ENCODE measurements around the gene PCDH9.
"Not testable (repeated sequence)": the region's sequence is repeated elsewhere in the genome, so short reads cannot be mapped to it uniquely, and the experiment has no call there.

The PCDH9 gene

DNA sequence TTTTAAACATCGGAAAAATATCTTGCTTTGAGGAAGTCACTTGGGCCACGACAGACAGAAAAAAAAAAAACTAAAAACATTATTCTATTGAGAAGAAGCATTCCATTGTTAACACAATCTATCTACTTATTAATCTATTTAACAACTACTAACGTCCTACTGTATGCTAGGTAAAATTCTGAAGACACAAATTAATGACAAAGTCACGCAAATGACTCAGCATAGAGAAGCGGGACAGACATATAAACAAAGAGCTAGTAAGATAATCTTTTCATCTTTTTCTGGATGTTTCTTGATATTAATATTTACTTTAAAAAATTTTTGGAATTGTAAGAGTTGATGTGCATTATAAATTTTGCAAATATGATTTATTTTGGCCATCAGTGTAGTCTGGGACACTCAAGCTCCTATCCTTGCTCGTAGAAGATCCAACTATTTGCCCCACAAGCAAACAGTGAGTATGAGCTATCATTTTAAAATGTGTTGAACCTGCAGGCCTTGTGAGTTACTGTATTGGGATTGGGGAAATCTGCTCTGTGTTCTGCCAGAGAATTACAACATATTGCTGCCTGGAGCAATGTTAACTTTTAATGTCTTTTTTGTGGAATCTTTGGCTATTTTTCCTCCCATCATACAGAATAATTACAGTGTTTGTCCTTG, 109.1 kb downstream of the PCDH9 start:
- no peak for DNase-seq

DNA sequence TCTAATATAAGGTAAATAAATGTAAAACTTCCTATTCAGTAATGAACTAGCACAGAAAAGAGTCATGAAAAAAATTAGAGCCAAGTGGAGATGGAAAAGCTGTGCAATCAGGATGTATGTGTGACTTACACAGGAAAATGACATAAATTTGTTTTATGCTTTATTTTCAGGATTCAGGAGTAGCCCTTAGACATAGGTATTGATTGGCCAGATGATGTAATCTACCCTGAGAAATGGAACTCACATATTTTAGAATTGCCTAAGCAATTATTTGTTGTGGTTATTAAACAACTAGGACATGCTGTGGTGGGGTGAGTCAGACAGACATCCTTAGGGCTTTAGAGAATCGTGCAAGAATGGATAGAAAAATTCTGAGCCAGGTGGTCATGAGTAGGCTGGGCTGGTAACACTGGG, 110.6 kb downstream of the PCDH9 start:
- DNase-seq = no peak

DNA sequence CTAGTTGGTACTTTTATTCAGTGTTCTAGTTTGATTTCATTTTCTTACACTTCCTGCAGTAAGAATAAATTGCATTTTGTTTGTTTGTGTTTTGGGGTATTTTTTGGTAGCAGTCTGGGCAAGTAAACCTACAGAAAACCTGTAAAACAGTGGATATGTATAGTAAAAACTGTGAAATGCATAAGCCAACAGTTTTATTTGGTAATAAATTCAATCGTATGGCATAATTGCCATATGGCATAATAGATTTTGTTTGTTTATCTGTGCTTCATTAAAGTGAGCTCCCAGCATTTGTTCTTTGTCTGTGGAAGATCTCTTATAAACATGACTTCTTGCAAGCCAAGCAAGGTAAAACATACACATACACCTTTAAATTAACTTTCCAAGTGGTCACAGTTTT, 111.9 kb downstream of the PCDH9 start:
- DNase-seq = no peak

DNA sequence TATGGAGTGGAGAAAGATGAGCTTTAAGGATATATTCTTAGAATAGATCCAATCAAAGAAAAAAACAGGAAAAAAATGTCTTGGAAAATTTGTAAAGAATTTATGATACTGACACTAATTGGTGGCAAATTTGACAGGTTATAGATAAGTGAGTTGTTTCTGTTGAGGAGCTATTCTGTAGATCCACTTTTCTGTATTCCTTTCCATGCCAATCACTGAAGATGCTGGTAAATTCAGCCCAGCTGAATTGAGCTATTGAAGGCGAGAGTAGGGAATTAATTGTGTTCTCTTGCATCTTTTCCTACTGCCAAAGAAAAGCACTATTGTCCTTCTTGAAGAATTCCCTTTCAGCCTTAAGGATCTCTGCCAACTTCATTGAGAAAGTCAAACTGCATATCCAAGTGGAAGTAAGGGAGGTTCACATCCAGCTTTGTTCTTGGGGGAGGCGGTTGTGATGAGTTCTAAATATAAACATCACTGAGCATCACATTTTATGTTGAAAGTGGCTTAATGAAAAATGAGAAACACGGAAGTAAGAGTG, 113.1 kb downstream of the PCDH9 start:
- no peak for DNase-seq

DNA sequence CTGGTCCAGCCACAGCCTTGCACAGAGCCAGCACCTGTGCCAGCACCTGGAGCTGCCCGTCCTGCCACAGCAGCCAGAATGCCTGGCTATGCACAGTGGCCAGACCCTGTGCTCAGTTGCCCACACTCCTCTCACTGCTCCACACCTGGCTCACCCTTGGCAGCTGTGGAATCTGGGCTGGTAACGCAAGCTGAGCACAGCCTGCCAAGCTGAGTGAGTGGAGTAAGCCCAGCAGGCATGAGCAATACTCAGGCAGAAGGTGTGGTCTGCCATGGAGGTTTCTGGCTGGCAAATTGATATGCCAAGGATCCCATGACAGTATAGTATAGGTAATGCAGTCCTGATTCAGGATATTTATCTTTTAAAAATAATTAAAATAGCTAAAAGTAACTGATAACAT, 122.2 kb downstream of the PCDH9 start:
- DNase-seq = no peak

GRCh38 chr13:67106502-67107057, 123.6 kb downstream of the PCDH9 start:
- DNase-seq = no peak

DNA sequence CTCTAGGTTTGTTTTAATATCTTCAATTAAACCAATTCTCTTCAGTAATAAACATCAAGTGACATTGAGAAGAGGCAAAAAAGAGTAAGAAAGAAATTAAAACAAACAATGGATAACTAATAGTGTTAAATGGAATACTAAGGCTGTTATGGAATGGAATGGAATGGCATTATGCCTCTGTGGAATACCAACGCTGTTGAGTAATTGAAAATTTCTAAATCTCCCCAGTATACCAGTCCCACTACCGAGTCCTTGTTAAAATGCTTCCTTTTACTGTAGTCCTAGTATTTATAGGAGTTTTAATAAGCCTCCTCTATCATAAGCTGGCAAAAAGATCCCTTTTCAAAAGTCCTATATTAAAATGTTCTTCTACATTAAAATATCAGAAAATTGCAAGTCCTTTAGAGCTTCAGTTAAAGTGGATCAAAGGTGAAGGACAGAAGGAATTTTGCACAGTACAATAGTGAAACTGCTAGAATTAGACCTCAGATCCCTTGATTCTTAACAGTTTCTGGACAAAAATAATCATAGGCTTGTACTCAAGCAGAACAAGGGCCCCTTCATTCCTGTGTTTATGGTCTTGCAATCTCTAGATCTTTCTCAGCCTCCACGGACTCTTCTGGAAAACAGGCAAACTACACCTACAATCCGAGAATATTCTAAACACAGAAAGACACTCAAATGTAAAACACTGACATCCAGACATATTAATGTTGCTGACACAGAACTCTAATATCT, 128.2 kb downstream of the PCDH9 start:
- no peak for DNase-seq

DNA sequence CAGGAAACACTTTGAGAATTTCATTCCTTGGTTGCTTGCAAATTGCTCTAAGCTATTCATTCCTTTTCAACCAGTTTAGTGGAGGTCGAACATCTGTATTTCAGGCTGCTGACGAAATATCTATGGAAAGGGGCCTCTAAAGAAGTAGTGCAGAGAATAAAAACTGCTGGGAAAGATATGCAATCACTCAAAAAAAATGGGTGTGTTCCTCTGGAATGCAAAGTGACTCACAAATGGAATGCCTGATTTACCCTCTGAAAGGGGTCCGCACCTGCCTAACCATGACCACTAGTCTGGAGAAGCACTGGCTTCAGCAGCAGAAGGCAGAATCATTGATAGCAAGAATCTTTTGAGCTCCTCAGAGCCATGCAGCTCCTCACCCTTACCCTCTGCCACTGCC, 129.4 kb downstream of the PCDH9 start:
- DNase-seq = no peak

- DNase-seq = no peak
These were observed 130.6 kb downstream of the PCDH9 start for GRCh38 chr13:67099494-67099893.

DNA sequence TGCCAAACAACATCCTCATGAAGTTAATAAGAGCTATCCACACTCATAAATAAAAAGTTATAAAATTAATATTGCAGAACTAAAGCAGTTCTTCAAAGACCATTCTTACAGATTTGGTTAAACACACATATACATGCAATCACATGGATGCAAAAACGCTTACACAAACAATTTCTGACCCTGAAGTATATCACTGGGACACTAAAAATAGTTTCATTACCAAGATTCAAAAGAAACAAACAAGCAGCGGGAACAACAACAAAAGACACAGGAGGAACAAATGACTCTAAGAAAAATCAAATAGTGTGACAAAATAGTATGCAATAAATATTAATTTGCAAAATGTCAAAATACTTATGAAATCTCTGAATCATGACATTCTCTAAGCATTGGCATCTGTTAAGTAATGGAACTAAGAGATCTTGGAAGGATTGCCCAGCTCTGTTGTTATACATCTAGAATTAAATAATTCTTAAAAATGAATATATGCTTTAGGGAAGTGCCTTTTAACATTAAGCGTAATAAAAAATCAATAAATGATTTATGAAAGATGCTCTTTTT, 132.2 kb downstream of the PCDH9 start:
- no peak for DNase-seq

GRCh38 chr13:67096893-67097292, 133.2 kb downstream of the PCDH9 start:
- not testable (repeated sequence) for DNase-seq

DNA sequence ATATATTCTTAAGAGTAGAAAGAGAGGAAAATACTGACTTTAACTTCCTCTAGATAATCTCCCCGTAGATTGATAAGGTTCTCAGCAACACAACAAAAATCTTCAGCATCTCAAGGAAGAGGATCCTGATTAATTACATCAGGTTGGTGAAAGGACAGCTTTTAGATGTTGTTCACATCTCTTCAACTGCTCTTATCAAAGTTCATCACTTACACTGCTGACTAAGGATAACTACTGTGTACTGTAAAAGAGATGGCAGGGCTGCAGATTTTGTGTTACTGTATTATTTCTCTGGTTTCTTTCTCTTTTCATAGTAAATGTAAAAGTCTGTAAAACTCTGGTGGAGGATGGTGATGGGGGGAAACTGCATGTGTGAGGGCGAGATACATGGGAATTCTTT, 133.7 kb downstream of the PCDH9 start:
- DNase-seq = no peak

DNA sequence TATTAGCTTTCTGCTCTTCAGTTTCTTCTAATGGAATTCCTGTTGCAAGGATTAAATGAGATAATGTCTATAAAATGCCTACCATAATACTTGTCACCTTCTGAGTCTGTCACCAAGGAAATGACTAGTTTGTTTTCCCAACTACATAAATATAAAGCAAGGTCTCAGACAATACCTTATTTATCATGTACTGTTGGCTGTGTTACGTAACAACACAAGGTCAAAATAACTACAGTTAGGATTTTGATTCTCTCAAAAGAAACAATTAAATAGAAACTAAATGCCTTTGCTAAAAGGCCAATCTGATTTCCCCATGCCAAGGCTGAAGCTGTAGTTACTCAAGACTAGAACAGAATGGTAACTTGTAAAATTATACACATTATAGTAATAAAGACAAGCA, 134.5 kb downstream of the PCDH9 start:
- DNase-seq = no peak

DNA sequence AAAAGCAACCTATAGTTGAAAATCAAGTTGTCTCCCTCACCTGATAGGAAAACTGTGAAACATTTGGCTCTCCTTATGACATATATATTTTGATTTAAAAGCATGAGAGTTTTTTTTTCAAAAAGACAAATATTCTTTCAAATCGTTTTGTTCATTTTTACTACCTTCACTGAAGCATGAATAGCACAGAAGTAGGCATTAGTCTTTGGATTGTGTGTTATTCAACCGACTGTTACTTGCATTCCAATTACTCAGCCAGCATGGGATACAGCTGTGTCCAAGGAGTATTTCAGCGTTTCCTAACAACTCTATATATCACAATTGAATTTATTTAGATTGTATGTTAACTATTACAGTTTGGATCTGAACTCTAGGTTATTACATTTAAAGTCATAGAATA, 135.2 kb downstream of the PCDH9 start:
- DNase-seq = no peak

DNA sequence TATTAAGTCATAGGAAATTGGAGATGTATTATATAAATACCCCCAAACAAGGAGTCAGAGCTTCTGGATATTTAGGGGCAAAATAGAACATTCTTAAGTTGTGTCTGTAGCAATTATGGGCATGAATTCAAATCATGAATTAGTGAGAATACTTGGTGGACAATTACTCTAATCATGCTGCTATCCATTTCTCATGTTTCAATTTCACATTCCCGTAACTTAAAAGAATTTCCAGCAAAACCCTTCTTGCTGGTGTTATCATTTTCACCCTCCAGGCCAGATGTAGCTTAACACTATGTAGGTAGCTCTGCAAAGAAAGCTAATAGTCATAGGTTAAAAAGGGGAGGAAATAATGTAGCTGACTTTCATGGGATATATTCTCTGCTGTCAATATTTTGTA, 136.1 kb downstream of the PCDH9 start:
- DNase-seq = no peak

- no peak for DNase-seq
These were observed 138.5 kb downstream of the PCDH9 start for GRCh38 chr13:67091603-67092002.

DNA sequence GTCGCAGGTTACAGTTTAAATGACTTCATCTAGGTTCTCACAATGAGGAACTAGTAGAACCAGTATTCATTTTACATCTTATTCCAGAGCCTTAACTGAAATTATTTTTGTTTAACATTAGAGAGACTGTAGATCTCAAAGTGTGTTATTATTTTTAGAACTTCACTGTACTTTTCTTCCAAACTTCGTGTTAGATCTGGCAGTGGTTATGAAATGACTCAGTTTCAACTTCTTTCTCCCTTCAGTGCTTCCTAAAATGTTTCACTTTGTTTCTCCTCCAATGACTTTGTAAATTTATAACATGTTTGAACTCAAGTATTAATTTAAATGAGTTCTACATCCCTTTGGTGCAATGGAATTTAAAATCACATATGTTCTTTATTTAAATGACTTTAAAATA, 139.3 kb downstream of the PCDH9 start:
- DNase-seq = no peak

DNA sequence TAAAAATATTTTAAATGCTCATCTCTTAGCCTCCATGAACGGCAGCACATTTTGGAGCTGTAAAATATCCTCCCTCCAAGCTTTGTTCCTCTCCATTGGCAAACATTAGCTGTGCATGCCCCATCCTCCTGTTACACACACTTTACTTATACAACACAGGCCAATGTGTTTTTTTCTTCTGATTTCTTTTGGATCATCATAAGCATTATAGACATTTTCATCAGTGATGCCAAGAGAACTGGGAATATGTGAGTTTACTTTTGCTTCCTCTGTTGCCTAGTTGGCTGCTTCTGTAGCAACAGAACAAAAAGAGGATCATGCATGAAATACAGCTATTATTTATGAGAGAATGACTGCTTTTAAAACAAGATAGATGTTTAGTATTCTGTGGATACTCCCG, 142.6 kb downstream of the PCDH9 start:
- no peak for DNase-seq

GRCh38 chr13:67086260-67086659, 143.9 kb downstream of the PCDH9 start:
- DNase-seq = no peak

DNA sequence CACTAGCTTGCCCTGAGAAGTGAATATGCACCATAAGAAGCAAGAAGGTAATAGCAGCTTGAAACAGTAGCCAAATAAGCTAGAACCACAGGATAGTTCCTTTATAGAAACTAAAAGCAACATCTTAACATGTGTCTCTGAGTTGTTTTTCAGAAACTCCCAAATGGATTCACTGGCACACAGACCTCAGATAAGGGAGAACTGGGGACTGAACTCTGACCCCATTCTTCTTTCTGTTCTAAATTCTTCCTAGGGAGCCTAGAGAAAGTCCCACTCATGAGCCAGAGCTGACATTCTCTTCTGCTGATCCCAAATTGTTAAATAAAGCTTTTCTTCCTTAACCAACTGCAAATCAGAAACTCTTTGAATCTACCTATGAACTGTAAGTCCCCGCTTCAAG, 146.1 kb downstream of the PCDH9 start:
- DNase-seq = no peak

DNA sequence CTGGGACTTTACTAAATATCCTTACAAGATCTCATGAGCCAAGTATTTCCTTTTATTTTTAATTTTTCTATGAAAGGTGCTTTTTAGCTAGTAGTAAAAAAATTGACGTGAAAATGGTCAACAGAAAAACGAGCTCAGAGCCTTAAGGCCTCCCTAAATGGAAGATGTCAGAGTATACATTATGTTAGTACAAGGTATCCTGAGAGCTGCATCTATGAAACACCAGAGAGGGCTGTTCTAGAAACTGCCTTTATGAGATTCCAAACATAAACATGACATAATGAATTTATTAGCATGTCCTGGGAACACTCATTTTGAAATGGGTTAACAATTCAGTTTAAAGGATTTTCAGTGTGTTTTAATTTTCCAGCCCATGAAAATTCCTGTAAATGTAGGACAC, 146.6 kb downstream of the PCDH9 start:
- no peak for DNase-seq

- no peak for DNase-seq
These were observed 149.8 kb downstream of the PCDH9 start for GRCh38 chr13:67080351-67080750.

DNA sequence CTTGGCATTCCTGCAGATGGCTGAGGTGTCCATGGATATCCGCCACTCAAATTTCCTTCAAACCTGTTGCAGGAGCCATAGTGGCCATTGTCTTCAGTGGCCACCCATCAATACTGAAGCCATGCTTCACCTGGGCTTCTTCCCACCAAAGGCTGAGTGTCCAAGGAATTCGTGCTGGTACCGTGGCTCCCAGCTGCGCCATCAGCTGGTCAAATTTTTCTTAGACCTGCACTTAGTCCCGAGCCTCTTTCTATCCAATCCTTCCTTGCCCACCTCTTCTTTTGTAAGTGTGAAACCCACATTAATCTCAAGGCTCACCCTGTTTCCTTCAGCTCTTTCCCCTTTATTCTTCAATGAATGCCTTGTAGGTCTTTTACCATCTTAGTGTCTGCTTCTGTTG, 152.1 kb downstream of the PCDH9 start:
- DNase-seq = no peak

DNA sequence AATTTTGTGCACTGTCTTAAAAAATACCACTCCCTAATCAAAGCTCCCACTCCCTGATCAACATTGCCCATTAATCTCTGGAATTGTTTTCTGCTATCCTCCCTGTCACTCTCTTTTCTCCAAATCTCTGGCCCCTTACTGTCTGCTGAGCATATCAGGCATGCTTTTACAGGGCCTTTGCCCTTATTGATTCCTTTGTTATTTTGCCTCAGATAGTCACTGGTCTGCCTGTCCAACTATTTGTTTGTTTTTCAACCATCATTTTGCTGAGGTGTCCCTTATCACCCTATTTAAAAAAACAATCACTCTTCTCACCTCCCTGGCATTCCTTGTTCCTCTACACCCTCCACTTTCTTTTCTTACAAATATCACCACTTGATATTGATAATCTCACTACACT, 153.0 kb downstream of the PCDH9 start:
- DNase-seq = no peak
